Stimulated activated CD8-positive, alpha-beta memory T cell treated with anti-CD3 and anti-CD28 coated beads, Interleukin-4, amount 100 ng/mL, for 1 hour (primary cell): ENCODE results near the gene RPGRIP1.
A peak's percentile ranks its signal among the peaks of the same experiment; 100 is the strongest.
"Not testable (repeated sequence)": the region's sequence is repeated elsewhere in the genome, so short reads cannot be mapped to it uniquely, and the experiment has no call there.

Experiments used
- DNase-seq, 2 donors: peaks; one replicate each; pipeline ENCODE4 v3.0.0-alpha.2; 2020; ENCODE audit warnings: low read depth in 2 of 2, low spot score in 1 of 2

The RPGRIP1 gene

GRCh38 chr14:21258005-21258888 lies 21.6 kb upstream of the RPGRIP1 start:
- no peak for DNase-seq

DNA sequence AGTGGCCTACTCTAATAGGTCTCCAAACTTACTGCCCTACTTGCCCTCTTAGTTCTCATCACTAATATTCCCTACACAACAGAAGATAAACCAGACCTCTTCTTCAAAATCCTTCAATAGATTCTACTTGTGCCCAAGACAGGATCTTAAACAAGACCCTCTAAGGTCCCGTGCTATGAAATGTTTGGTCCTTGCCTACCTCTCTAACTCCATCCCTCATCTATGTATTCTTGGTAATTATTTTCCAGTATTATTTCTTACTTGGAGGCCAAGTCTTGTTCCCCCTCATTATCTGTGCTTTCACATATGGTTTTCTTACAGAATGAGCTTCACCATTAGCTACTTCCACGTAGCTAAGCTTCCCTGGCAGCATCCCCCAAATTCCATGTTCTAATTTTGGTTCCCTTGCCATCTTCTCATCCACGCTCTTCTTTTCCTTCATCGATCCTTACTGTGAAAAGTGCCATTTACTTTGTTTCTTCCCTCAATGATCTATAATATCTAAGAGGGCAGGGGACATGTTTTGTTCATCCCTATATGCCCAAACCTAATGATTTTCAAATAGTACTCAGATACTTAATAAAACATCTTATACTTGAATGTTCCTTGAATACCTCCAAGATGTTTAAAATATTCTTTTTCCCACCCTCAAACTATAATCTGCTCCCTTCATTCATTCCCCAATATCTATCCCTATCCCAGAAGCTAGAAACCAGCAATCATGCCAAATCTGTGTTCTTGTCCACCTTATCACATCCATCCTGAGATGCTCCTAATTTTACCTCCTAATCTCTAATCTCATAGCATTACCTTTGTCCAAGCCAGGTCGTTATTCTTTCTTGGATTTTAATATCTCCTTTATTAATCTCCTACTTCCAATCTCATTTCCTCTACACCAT lies 20.7 kb upstream of the RPGRIP1 start:
- DNase-seq: no peak

- no peak for DNase-seq
Observed at GRCh38 chr14:21261824-21262223, 18.1 kb upstream of the RPGRIP1 start.

DNA sequence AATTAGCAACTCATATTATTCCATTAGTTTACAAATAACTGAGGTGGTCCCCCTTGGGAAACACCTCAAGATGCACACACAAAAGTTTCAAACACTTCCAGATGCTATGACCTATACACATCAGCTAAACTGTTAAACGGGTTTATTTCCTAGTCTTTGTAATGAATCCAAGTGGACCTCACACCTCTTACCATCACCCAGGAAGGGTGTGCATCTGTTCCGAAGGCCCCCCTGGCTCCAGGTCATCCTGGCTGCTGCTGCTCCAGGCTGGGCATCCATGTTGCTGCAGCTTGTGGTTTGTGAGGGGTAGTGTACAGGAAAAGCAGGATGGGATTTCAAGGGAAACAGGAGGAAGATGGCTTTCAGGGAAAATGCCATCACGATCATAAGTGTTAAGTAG lies 17.5 kb upstream of the RPGRIP1 start:
- DNase-seq: no peak

DNA sequence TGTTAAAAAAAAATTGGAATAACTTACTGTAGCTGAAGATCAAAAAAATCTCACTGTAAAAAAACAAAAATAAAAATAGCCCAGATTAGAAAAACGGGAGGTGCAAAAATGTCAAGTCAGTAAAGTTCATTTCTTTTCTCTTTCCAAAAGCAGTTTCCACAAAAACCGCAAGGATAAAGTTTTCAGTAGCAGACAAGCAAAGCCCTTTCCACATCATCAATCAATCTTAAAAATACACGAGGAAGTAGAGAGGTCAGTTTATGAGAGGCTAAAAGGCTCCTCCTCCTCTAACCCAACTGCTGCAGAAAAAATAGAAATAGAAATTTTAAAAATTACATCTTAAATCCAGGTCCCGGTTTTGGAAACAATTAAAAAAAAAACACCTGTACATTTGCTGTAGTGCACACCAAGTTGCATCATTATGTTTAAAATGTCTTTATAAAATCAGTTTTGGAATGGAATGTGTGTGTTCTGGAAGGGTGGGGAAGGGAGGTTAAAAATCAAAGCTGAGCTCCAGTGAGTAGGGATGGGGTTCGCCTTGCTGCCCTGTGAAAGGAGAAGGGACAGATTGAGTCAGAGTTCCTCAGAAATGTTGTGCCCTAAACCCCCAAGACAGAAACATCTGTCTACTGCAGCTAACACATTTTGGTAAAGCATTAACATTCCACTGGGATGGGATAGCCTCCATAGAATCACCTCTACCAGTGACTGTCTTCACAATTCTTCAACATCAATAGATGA lies 16.4 kb upstream of the RPGRIP1 start:
- no peak for DNase-seq

- DNase-seq: no peak
Observed at GRCh38 chr14:21264025-21264801, 15.7 kb upstream of the RPGRIP1 start.

GRCh38 chr14:21267431-21267845 lies 12.4 kb upstream of the RPGRIP1 start:
- DNase-seq: no peak

GRCh38 chr14:21267886-21268616 lies 11.8 kb upstream of the RPGRIP1 start:
- no peak for DNase-seq

- DNase-seq: no peak
Observed at GRCh38 chr14:21268617-21269251, 11.1 kb upstream of the RPGRIP1 start.

- DNase-seq: peak; percentile 100
Observed at GRCh38 chr14:21269252-21270046, 10.4 kb upstream of the RPGRIP1 start, which contains the start of gene HNRNPC. Gene HNRNPC, minus strand, starts transcription at chr14:21269442. Its CDS starts 35,249 bp downstream, at chr14:21234193.

DNA sequence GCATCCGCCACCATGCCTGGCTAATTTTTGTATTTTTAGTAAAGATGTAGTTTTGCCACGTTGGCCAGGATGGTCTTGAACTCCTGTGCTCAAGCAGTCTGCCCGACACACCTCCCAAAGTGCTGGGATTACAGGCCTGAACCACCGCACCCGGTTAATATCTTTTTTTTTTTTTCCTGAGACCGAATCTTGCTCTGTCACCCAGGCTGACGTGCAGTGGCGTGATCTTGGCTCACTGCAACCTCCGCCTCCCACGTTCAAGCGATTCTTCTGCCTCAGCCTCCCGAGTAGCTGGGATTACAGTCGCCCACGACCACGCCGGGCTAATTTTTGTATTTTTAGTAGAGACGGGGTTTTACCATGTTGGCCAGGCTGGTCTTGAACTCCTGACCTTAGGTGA lies 7.2 kb upstream of the RPGRIP1 start:
- not testable (repeated sequence) for DNase-seq

GRCh38 chr14:21275261-21275858 lies 4.5 kb upstream of the RPGRIP1 start:
- no peak for DNase-seq

DNA sequence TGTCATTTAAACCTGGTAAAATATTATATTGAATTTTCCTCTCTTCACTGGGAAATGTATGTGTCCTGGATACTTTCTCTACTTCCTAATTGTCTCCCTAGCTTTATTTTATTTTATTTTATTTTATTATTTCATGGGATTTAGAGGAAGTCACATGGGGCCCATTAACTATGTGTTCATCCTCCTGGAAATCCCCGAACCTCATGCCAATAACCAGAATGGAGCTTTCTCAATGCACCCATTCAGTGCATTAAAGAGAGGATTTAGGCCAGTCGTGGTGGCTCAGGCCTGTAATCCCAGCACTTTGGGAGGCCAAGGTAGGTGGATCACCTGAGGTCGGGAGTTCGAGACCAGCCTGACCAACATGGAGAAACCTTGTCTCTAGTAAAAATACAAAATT lies 1.3 kb upstream of the RPGRIP1 start:
- DNase-seq: no peak

DNA sequence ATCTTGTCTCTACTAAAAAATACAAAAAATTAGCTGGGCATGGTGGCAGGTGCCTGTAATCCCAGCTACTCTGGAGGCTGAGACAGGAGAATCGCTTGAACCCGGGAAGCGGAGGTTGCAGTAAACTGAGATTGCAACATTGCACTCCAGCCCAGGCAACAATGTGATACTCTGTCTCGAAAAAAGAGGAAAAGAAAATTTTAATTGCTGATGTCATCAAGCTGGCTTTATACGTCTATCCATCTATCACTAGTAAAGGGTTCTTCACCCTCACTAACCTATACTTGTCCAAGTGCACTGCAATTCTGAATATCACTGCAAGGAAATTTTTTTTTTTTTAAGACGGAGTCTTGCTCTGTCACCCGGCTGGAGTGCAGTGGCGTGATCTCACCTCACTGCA lies 2.0 kb downstream of the RPGRIP1 start:
- DNase-seq: not testable (repeated sequence)

DNA sequence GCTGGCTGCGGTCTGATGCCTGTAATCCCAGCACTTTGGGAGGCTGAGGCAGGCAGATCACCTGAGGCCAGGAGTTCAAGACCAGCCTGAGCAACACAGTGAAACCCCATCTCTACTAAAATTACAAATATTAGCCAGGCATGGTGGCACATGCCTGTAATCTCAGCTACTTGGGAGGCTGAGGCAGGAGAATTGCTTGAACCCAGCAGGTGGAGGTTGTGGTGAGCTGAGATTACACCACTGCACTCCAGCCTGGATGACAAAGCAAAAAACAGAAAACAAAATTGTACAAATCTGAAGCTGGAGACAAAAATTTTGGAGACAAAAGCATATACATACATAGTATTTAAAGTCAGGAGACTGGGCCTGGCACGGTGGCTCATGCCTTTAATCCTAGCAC lies 6.6 kb downstream of the RPGRIP1 start:
- DNase-seq: not testable (repeated sequence)

GRCh38 chr14:21287168-21287567 lies 7.3 kb downstream of the RPGRIP1 start:
- DNase-seq: no peak

DNA sequence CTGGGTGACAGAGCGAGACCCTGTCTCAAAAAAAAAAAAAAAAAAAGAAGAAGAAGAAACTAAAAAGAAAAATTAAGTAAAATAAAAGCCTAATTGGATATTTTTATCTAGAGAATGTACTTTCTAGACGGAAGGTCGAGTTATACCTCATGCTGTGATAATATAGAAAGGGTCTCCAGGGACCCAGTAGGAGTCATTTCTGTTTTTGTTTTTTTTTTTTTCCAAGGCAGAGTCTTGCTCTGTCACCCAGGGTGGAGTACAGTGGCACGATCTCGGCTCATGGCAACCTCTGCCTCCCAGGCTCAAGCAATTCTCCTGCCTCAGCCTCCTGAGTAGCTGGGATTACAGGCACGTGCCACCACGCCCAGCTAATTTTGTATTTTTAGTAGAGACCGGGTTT lies 14.1 kb downstream of the RPGRIP1 start:
- DNase-seq: not testable (repeated sequence)

GRCh38 chr14:21298358-21298757 lies 18.5 kb downstream of the RPGRIP1 start:
- DNase-seq: no peak
